Glutamatergic neuron (in vitro differentiated cells): Measurements from ENCODE around the gene FCSK. TPM values are rescaled to one million over a fixed set of nuclear protein-coding genes. Genes with fewer than 3 reads are reported as not detected.
A peak's percentile ranks its signal among the peaks of the same experiment; 100 is the strongest.
"Not testable (repeated sequence)": the region's sequence is repeated elsewhere in the genome, so short reads cannot be mapped to it uniquely, and the experiment has no call there.

Experiments used
- DNase-seq: peaks from one replicate; pipeline ENCODE4 v3.0.0; 2022
- H3K27ac Mint-ChIP-seq: one replicate; pipeline ENCODE4 v1.8.0; 2020; ENCODE audit warnings: mild to moderate bottlenecking, mixed read lengths, inconsistent platforms; ENCODE audit not compliant: unreplicated experiment
- H3K27me3 Mint-ChIP-seq: one replicate; pipeline ENCODE4 v1.8.0; 2020; ENCODE audit warnings: mild to moderate bottlenecking, moderate library complexity, mixed read lengths, inconsistent platforms; ENCODE audit not compliant: unreplicated experiment
- H3K36me3 Mint-ChIP-seq: one replicate; pipeline ENCODE4 v1.8.0; 2020; ENCODE audit warnings: mild to moderate bottlenecking, mixed read lengths, inconsistent platforms; ENCODE audit not compliant: unreplicated experiment
- H3K4me1 Mint-ChIP-seq: one replicate; pipeline ENCODE4 v1.8.0; 2020; ENCODE audit warnings: mild to moderate bottlenecking, low read depth, mixed read lengths, inconsistent platforms; ENCODE audit not compliant: unreplicated experiment
- H3K4me3 Mint-ChIP-seq: one replicate; pipeline ENCODE4 v1.8.0; 2020; ENCODE audit warnings: mild to moderate bottlenecking, mixed read lengths, inconsistent platforms; ENCODE audit not compliant: unreplicated experiment
- H3K9me3 Mint-ChIP-seq: one replicate; pipeline ENCODE4 v1.8.0; 2020; ENCODE audit warnings: mild to moderate bottlenecking, moderate library complexity, mixed read lengths, inconsistent platforms; ENCODE audit not compliant: unreplicated experiment
- CTCF ChIP-seq: fragments of 200-600 bp; sonication (generic); IDR thresholded peaks from one replicate; pipeline ENCODE4 v1.5.0; 2021; ENCODE audit not compliant: partially characterized antibody, unreplicated experiment
- long read RNA-seq: library from polyadenylated mRNA; unstranded; transcript quantifications from one replicate; pipeline ENCODE4 v2.0.0, GENCODE V29; 2020; ENCODE audit not compliant: unreplicated experiment
- total RNA-seq: library from RNA; stranded (reverse); fragmentation: NEBNext Ultra II Directional; extraction: Animal tissue kit (Norgen Biotek cat#: 25700); gene quantifications from one replicate; pipeline ENCODE4 v1.2.1, GENCODE V29; 2021; ENCODE audit not compliant: unreplicated experiment

The FCSK gene
- total RNA-seq: 15.4 TPM
- long read RNA-seq, partial matches to known transcripts: 3 of 4 reads
- long read RNA-seq, other reads (novel, unspliced or antisense): 1 of 4 reads

GRCh38 chr16:70454222-70455034, at the start of gene FCSK:
FCSK (plus strand) TSS chr16:70454595; CDS start chr16:70463191, 8,596 bp downstream.
- H3K27ac Mint-ChIP-seq: peak within 1 kb of the TSS; percentile 84
- peak; percentile 67 for DNase-seq
- H3K9me3 Mint-ChIP-seq: peaks cover 7% of the 10 kb centered on the region
- peaks cover 4% of the 10 kb centered on the region for H3K36me3 Mint-ChIP-seq
- TF ChIP-seq CTCF: peak; percentile 39
- H3K4me1 Mint-ChIP-seq: peaks cover 4% of the 10 kb centered on the region
- H3K4me3 Mint-ChIP-seq: peak within 1 kb of the TSS; percentile 86
- no peaks in the 10 kb centered on the region for H3K27me3 Mint-ChIP-seq

GRCh38 chr16:70406104-70406503, 48.3 kb upstream of the FCSK start:
- DNase-seq, H3K27ac Mint-ChIP-seq, H3K9me3 Mint-ChIP-seq, H3K4me3 Mint-ChIP-seq, H3K36me3 Mint-ChIP-seq: not testable (repeated sequence)
- Mint-ChIP-seq H3K4me1 (peaks cover 26% of the 10 kb centered on the region), H3K27me3 (peaks cover 10% of the 10 kb centered on the region)

GRCh38 chr16:70407811-70408274, 46.6 kb upstream of the FCSK start:
- peak; percentile 39 for DNase-seq
- Mint-ChIP-seq H3K27ac (peak overlapping the region; percentile 77), H3K36me3 (peaks cover 5% of the 10 kb centered on the region), H3K9me3 (peaks cover 5% of the 10 kb centered on the region), H3K27me3 (peaks cover 7% of the 10 kb centered on the region), H3K4me1 (peaks cover 23% of the 10 kb centered on the region), H3K4me3 (peak overlapping the region; percentile 77)
- no peak for TF ChIP-seq CTCF

- Mint-ChIP-seq H3K27me3 (peaks cover 3% of the 10 kb centered on the region), H3K9me3 (peaks cover 4% of the 10 kb centered on the region), H3K4me1 (peaks cover 17% of the 10 kb centered on the region), H3K4me3 (no peak overlapping the region), H3K36me3 (peaks cover 5% of the 10 kb centered on the region), H3K27ac (no peak overlapping the region)
- no peak for TF ChIP-seq CTCF
- DNase-seq: no peak
Measured at GRCh38 chr16:70410734-70411133, 43.7 kb upstream of the FCSK start.

GRCh38 chr16:70412385-70412784, 42.0 kb upstream of the FCSK start:
- Mint-ChIP-seq H3K27me3 (peaks cover 5% of the 10 kb centered on the region), H3K27ac (no peak overlapping the region), H3K9me3 (peaks cover under 1% of the 10 kb centered on the region), H3K4me1 (peaks cover 24% of the 10 kb centered on the region), H3K36me3 (peaks cover 5% of the 10 kb centered on the region), H3K4me3 (no peak overlapping the region)
- TF ChIP-seq CTCF: no peak
- DNase-seq: no peak

- H3K36me3 Mint-ChIP-seq: not testable (repeated sequence)
- peaks cover 20% of the 10 kb centered on the region for H3K4me1 Mint-ChIP-seq
Measured at GRCh38 chr16:70413572-70413971, 40.8 kb upstream of the FCSK start.

More at GRCh38 chr16:70413572-70413971, 40.8 kb upstream of the FCSK start:
- DNase-seq, H3K27me3 Mint-ChIP-seq, H3K9me3 Mint-ChIP-seq, H3K27ac Mint-ChIP-seq, H3K4me3 Mint-ChIP-seq: not testable (repeated sequence)
